HepG2 (cell line): ENCODE data around the gene IQGAP3. TPM values are rescaled to one million over a fixed set of nuclear protein-coding genes. Genes with fewer than 3 reads are reported as not detected.
A peak's percentile ranks its signal among the peaks of the same experiment; 100 is the strongest.

Experiments used
- ATAC-seq: fragments of 200-7000 bp; cut with Tn5 transposase; 3 replicates; pipeline ENCODE4 v1.9.1; 2020; ENCODE audit warnings: mild to moderate bottlenecking, moderate library complexity
- BruUV-seq: library from RNA; stranded (reverse); fragments of 400-500 nt; replicated peaks from 2 replicates; lab custom pipeline; 2021; lab: Mats Ljungman, UMichigan
- CTCF ChIA-PET: fragments of 300-600 bp; formaldehyde crosslinking; extraction: SDS; loops from one replicate; lab custom pipeline; 2021; ENCODE audit warnings: low total read pairs, inconsistent platforms, low intra/inter-chr PET ratio; lab: Yijun Ruan, JAX
- POLR2A ChIA-PET: fragments of 350-600 bp; sonication (Branson Sonifier 250); formaldehyde crosslinking; loops from one replicate; lab custom pipeline; 2020; ENCODE audit warnings: antibody characterized with exemption, inconsistent platforms; lab: Yijun Ruan, JAX
- DNase-seq: peaks from one replicate; pipeline ENCODE4 v3.0.0-alpha.2; 2015; ENCODE audit warnings: low spot score
- FAIRE-seq: peaks from 3 replicates; lab custom pipeline; 2011; peaks lifted over from hg19 to GRCh38; lab: Jason Lieb, UNC
- H2AFZ ChIP-seq: one replicate; pipeline ENCODE4 v1.6.1; 2011; ENCODE audit warnings: low read length, inconsistent platforms
- H3K27ac ChIP-seq: fragments of 300-600 bp; 3 replicates; pipeline ENCODE4 v1.8.0; 2011; ENCODE audit warnings: mixed run types, mild to moderate bottlenecking, mixed read lengths, low read length, inconsistent platforms; ENCODE audit not compliant: insufficient read depth; ENCODE audit errors: extremely low read length
- H3K27me3 ChIP-seq, 2 experiments: fragments of 200-600 bp in 1 of 2; 2 replicates in 1 of 2; 3 replicates in 1 of 2; pipeline versions ENCODE4 v1.6.0 to v1.8.0; 2011; ENCODE audit warnings: low read length in 2 of 2, mild to moderate bottlenecking in 2 of 2, moderate library complexity in 2 of 2, inconsistent platforms in 1 of 2; ENCODE audit not compliant: insufficient read depth in 2 of 2, control insufficient read depth in 1 of 2
- H3K36me3 ChIP-seq, 2 experiments: fragments of 200-600 bp in 1 of 2; replicated peaks in 1 of 2; 2 replicates in 1 of 2; 3 replicates in 1 of 2; pipeline versions ENCODE4 v1.5.1 to v1.8.0; 2011; ENCODE audit warnings: low read length in 2 of 2, inconsistent platforms in 1 of 2; ENCODE audit not compliant: insufficient read depth in 2 of 2, control insufficient read depth in 1 of 2
- H3K4me1 ChIP-seq: 2 replicates; pipeline ENCODE4 v1.5.1; 2012; ENCODE audit warnings: low read length, inconsistent platforms; ENCODE audit not compliant: insufficient read depth
- H3K4me2 ChIP-seq: 2 replicates; pipeline ENCODE4 v1.6.0; 2011; ENCODE audit warnings: low read depth, low read length, inconsistent platforms
- H3K4me3 ChIP-seq, 3 experiments: fragments of 200-600 bp in 1 of 3; sonication (generic), shearing (Covaris generic) in 1 of 3; replicated peaks in 1 of 3; 2 replicates each; pipeline ENCODE4 v1.5.1; 2011 to 2016; ENCODE audit warnings: low read length in 3 of 3, inconsistent platforms in 2 of 3, low read depth in 2 of 3, mild to moderate bottlenecking in 2 of 3, control low read depth in 1 of 3, mixed read lengths in 1 of 3; ENCODE audit not compliant: insufficient read depth in 1 of 3
- H3K79me2 ChIP-seq: one replicate; pipeline ENCODE4 v1.6.1; 2011; ENCODE audit warnings: low read length, inconsistent platforms; ENCODE audit not compliant: insufficient read depth
- H3K9ac ChIP-seq: 2 replicates; pipeline ENCODE4 v1.6.0; 2011; ENCODE audit warnings: mild to moderate bottlenecking, low read depth, low read length, inconsistent platforms; ENCODE audit not compliant: insufficient read depth
- H3K9me3 ChIP-seq: 2 replicates; pipeline ENCODE4 v1.5.1; 2012; ENCODE audit warnings: mild to moderate bottlenecking, low read length
- H4K20me1 ChIP-seq: 2 replicates; pipeline ENCODE4 v1.6.0; 2011; ENCODE audit warnings: inconsistent platforms, mild to moderate bottlenecking, low read length, moderate library complexity; ENCODE audit not compliant: insufficient read depth
- BCL3 ChIP-seq: sonication (generic); formaldehyde crosslinking; IDR thresholded peaks from 2 replicates; pipeline ENCODE4 v1.5.1; 2020; ENCODE audit warnings: mild to moderate bottlenecking, missing genetic modification reagents, moderate library complexity
- FOXJ3 ChIP-seq: sonication (generic); formaldehyde crosslinking; IDR thresholded peaks from 2 replicates; pipeline ENCODE4 v1.4.0; 2020; ENCODE audit warnings: missing genetic modification reagents, mild to moderate bottlenecking, borderline replicate concordance
- HOXA3 ChIP-seq: sonication (generic); formaldehyde crosslinking; IDR thresholded peaks from 2 replicates; pipeline ENCODE4 v1.5.0; 2020; ENCODE audit warnings: missing genetic modification reagents
- JARID2 ChIP-seq: sonication (generic); formaldehyde crosslinking; IDR thresholded peaks from 2 replicates; pipeline ENCODE4 v1.8.1; 2023; ENCODE audit warnings: missing genetic modification reagents, inconsistent platforms; ENCODE audit not compliant: insufficient replicate concordance
- LCORL ChIP-seq, 2 experiments: fragments of 450-650 bp in 1 of 2; sonication (generic) in 1 of 2; formaldehyde crosslinking in 1 of 2; IDR thresholded peaks; 2 replicates each; pipeline versions ENCODE4 v1.5.0 to v1.6.1; 2017 to 2020; ENCODE audit warnings: antibody characterized with exemption in 1 of 2, missing genetic modification reagents in 1 of 2
- NR1H2 ChIP-seq: sonication (generic); formaldehyde crosslinking; IDR thresholded peaks from 2 replicates; pipeline ENCODE4 v1.8.1; 2022; ENCODE audit warnings: low read depth, missing genetic modification reagents, borderline replicate concordance
- TOE1 ChIP-seq: sonication (generic); formaldehyde crosslinking; IDR thresholded peaks from 2 replicates; pipeline ENCODE4 v1.4.0; 2020; ENCODE audit warnings: mild to moderate bottlenecking, missing genetic modification reagents
- ZFP1 ChIP-seq: IDR thresholded peaks from 2 replicates; pipeline ENCODE4 v1.6.1; 2016
- ZFP37 ChIP-seq: sonication (generic); formaldehyde crosslinking; IDR thresholded peaks from 2 replicates; pipeline ENCODE4 v1.4.0; 2020; ENCODE audit warnings: missing genetic modification reagents, borderline replicate concordance
- ZNF136 ChIP-seq: sonication (generic); formaldehyde crosslinking; IDR thresholded peaks from 2 replicates; pipeline ENCODE4 v1.8.1; 2022; ENCODE audit warnings: low read depth, mild to moderate bottlenecking, moderate library complexity, missing genetic modification reagents
- ZNF451 ChIP-seq: sonication (generic); formaldehyde crosslinking; IDR thresholded peaks from 2 replicates; pipeline ENCODE4 v1.5.0; 2020; ENCODE audit warnings: mild to moderate bottlenecking, missing genetic modification reagents
- ZNF563 ChIP-seq: sonication (generic); formaldehyde crosslinking; IDR thresholded peaks from 2 replicates; pipeline ENCODE4 v1.8.0; 2022; ENCODE audit warnings: mild to moderate bottlenecking, moderate library complexity, missing genetic modification reagents
- ZNF788 ChIP-seq: sonication (generic); formaldehyde crosslinking; IDR thresholded peaks from 2 replicates; pipeline ENCODE4 v1.5.0; 2020; ENCODE audit warnings: mild to moderate bottlenecking, missing genetic modification reagents, borderline replicate concordance
- ZNF878 ChIP-seq: sonication (generic); formaldehyde crosslinking; IDR thresholded peaks from 2 replicates; pipeline ENCODE4 v1.8.1; 2023; ENCODE audit warnings: mild to moderate bottlenecking, missing genetic modification reagents, moderate library complexity
- WGBS: methylation state at CpG from one replicate; pipeline ENCODE4 v1.1.6; 2017; ENCODE audit warnings: low lambda C conversion rate; 5-methylcytosine and 5-hydroxymethylcytosine counted together
- in situ Hi-C: cut with HindIII; loops from 2 replicates; pipeline ENCODE4 v1.10.0; 2017; ENCODE audit warnings: low pct_unique_long_range_greater_than_20kb; ENCODE audit not compliant: extremely low pct_ligation_motif_present
- intact Hi-C: fragments of 100-400 bp; cut with micrococcal nuclease; formaldehyde crosslinking; loops from one replicate; pipeline ENCODE4 v1.10.0; 2022; ENCODE audit not compliant: unreplicated experiment
- polyA plus RNA-seq, 8 experiments: library from polyadenylated mRNA; depleted of rRNA in 3 of 8; stranded (reverse) in 7 of 8; unstranded in 1 of 8; fragments of >200 nt; fragmentation: Illumina TruSeq in 4 of 8; extraction: Trizol in 4 of 8; gene quantifications; 2 replicates each; pipeline versions ENCODE4 v1.2.1 to v1.2.3, GENCODE V29; 2011 to 2016; ENCODE audit warnings: low read depth in 4 of 8, missing spikeins in 1 of 8, mixed read lengths in 1 of 8; ENCODE audit not compliant: insufficient read depth in 1 of 8
- total RNA-seq, 5 experiments: library from RNA; depleted of rRNA; stranded (reverse); fragments of >200 nt; fragmentation: Illumina TruSeq; extraction: Trizol; gene quantifications; 2 replicates each; pipeline ENCODE4 v1.2.3, GENCODE V29; 2016; ENCODE audit warnings: low read depth in 1 of 5
- TF ChIP-seq, protein P1 (sequence below): sonication (generic); formaldehyde crosslinking; IDR thresholded peaks from 2 replicates; pipeline ENCODE4 v1.4.0; 2020; ENCODE audit warnings: missing genetic modification reagents
- TF ChIP-seq, protein P2 (sequence below): sonication (generic); formaldehyde crosslinking; IDR thresholded peaks from 2 replicates; pipeline ENCODE4 v1.4.0; 2020; ENCODE audit warnings: missing genetic modification reagents, borderline replicate concordance
- TF ChIP-seq, protein P3 (sequence below): IDR thresholded peaks from 2 replicates; pipeline ENCODE4 v1.6.1; 2018; ENCODE audit warnings: missing genetic modification reagents, mild to moderate bottlenecking, missing compliant biosample characterization

IQGAP3 gene
- total and polyA plus RNA-seq, 2 of the 13 experiments (the other 11 are each of a cell fraction or from before 2014, with no cell fraction given) = 13.5 to 14.1 TPM

DNA sequence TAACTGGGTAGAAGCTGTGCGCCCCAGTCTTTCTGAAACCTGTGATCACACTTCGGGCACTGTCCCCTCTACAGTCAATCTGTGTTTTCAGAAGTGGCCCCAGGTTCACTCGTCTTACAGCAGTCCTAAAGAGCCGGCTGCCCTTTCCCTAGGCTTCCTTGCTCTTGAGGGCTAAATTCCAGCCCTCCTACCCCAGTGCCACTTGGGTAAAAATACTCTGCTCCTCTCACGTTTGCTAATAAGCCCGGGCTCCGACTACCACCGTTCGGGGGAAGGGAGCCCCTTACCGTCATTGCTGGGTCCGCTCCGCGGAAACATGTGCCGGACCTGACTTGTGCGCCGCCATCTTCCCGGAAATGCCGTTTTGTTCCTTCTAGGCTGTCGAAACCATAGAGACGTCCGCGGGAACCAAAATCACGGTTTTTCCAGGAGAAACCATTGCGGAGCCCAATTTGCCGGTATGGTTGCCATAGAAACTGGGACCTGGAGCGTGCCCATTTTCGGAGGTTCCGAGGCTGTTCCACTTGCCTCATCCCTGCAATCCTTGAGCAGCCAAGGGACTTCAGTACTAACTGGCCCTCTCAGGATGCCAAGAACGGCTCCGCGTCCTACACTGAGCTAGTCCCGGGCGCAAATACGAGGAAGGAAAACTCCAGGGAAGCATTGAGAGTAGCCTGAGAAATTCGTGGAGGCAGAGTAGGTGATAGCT, 28.9 kb upstream of the IQGAP3 start, which contains the start of gene GPATCH4:
GPATCH4 (minus strand) TSS at position 358 of the 709 bp plus-strand sequence.
- Histone ChIP-seq H3K9me3 (no peaks in the 10 kb centered on the region), H3K27me3 (no peaks in the 10 kb centered on the region), H3K4me2 (peak within 1 kb of the TSS; percentile 92), H3K4me1 (peaks cover 27% of the 10 kb centered on the region), H3K27ac (peak within 1 kb of the TSS; percentile 80), H2AFZ (peak within 1 kb of the TSS; percentile 99), H3K36me3 (peaks cover 7 to 23% of the 10 kb centered on the region in 2 experiments; a peak in 4 of 5 replicates), H3K4me3 (peak within 1 kb of the TSS; percentile 84 to 94 (median 85)), H3K79me2 (peaks cover 19% of the 10 kb centered on the region), H4K20me1 (no peaks in the 10 kb centered on the region), H3K9ac (peak within 1 kb of the TSS; percentile 86)
- peak; percentile 73 for DNase-seq
- peak; percentile 86 for ATAC-seq
- BruUV-seq = no TSS peak
- intact Hi-C loops (no loop called here), in situ Hi-C loops (no loop called here)
- WGBS = 0% methylated on average over 27 of the region's 35 CpGs
- CTCF ChIA-PET = no interaction called here
- peak; percentile 76 for FAIRE-seq
- POLR2A ChIA-PET = interaction anchor here (0.8 to 2.2 kb wide), 3 partner anchors 10 to 144 kb away, joined by 3 to 36 read pairs (median 6); partner anchors contain the start of gene NAXE
- TF ChIP-seq JARID2 (CRISPR knock-in tag) (no peak), LCORL (IDR thresholded peaks at IDR 0.05) (no peak), LCORL (CRISPR knock-in tag; IDR thresholded peaks at IDR 0.05) (peak; percentile 70), NR1H2 (CRISPR knock-in tag) (no peak), FOXJ3 (CRISPR knock-in tag) (peak; percentile 53; the same call in 1 of the 2 replicates), BCL3 (CRISPR knock-in tag) (peak; percentile 65; the same call in 1 of the 2 replicates), ZNF451 (CRISPR knock-in tag) (no peak), ZNF563 (CRISPR knock-in tag) (no peak), ZNF788 (peak; percentile 60; the same call in 1 of the 2 replicates), ZNF136 (CRISPR knock-in tag) (peak; percentile 40; the same call in 1 of the 2 replicates), ZNF878 (no peak; the same call in 1 of the 2 replicates), TOE1 (CRISPR knock-in tag) (no peak), ZFP37 (0 out of 2 replicates have a peak, but pooled peaks have one; percentile 36), ZFP1 (CRISPR knock-in tag) (0 out of 2 replicates have a peak, but pooled peaks have one; percentile 33), HOXA3 (CRISPR knock-in tag) (peak; percentile 92)
- TF ChIP-seq, protein P1, sequence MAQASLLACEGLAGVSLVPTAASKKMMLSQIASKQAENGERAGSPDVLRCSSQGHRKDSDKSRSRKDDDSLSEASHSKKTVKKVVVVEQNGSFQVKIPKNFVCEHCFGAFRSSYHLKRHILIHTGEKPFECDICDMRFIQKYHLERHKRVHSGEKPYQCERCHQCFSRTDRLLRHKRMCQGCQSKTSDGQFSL (CRISPR knock-in tag) = no peak
- TF ChIP-seq, protein P2, sequence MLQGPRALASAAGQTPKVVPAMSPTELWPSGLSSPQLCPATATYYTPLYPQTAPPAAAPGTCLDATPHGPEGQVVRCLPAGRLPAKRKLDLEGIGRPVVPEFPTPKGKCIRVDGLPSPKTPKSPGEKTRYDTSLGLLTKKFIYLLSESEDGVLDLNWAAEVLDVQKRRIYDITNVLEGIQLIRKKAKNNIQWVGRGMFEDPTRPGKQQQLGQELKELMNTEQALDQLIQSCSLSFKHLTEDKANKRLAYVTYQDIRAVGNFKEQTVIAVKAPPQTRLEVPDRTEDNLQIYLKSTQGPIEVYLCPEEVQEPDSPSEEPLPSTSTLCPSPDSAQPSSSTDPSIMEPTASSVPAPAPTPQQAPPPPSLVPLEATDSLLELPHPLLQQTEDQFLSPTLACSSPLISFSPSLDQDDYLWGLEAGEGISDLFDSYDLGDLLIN (CRISPR knock-in tag) = no peak; the same call in 1 of the 2 replicates
- TF ChIP-seq, protein P3, sequence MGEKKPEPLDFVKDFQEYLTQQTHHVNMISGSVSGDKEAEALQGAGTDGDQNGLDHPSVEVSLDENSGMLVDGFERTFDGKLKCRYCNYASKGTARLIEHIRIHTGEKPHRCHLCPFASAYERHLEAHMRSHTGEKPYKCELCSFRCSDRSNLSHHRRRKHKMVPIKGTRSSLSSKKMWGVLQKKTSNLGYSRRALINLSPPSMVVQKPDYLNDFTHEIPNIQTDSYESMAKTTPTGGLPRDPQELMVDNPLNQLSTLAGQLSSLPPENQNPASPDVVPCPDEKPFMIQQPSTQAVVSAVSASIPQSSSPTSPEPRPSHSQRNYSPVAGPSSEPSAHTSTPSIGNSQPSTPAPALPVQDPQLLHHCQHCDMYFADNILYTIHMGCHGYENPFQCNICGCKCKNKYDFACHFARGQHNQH (CRISPR knock-in tag) = peak; percentile 69; the same call in 1 of the 2 replicates
